Progenitor cell of endocrine pancreas (in vitro differentiated cells): ENCODE data around the gene ADGRD2. TPM values are rescaled to one million over a fixed set of nuclear protein-coding genes. Genes with fewer than 3 reads are reported as not detected.
A peak's percentile ranks its signal among the peaks of the same experiment; 100 is the strongest.

Experiments
- DNase-seq: peaks from one replicate; pipeline ENCODE4 v3.0.0; 2021; ENCODE audit warnings: low spot score; ENCODE audit not compliant: unreplicated experiment
- H3K27ac Mint-ChIP-seq: 2 replicates; pipeline ENCODE4 v1.8.0; 2021; ENCODE audit warnings: mild to moderate bottlenecking, moderate library complexity, mixed read lengths
- H3K27me3 Mint-ChIP-seq: 2 replicates; pipeline ENCODE4 v1.8.0; 2021; ENCODE audit warnings: mixed read lengths
- H3K36me3 Mint-ChIP-seq: 2 replicates; pipeline ENCODE4 v1.8.0; 2022; ENCODE audit warnings: mixed read lengths; ENCODE audit not compliant: insufficient read depth
- H3K4me1 Mint-ChIP-seq: 2 replicates; pipeline ENCODE4 v1.8.0; 2021; ENCODE audit warnings: low read depth, mixed read lengths
- H3K4me3 Mint-ChIP-seq: 2 replicates; pipeline ENCODE4 v1.8.0; 2021; ENCODE audit warnings: low read depth, mild to moderate bottlenecking, moderate library complexity, mixed read lengths
- H3K9me3 Mint-ChIP-seq: 2 replicates; pipeline ENCODE4 v1.8.0; 2021; ENCODE audit warnings: low read depth, mixed read lengths
- CTCF ChIP-seq: fragments of 200-600 bp; sonication (generic); IDR thresholded peaks from one replicate; pipeline ENCODE4 v1.5.0; 2021; ENCODE audit warnings: antibody characterized with exemption, mild to moderate bottlenecking; ENCODE audit not compliant: unreplicated experiment
- total RNA-seq: library from RNA; stranded (reverse); gene quantifications from 2 replicates; pipeline ENCODE4 v1.2.1, GENCODE V29; 2021

Gene ADGRD2
- total RNA-seq, 1 donor from 2014 or later = not detected

GRCh38 chr9:124438091-124438490, 12.2 kb upstream of the ADGRD2 start:
- no peak for DNase-seq
- peak overlapping the region; percentile 67 for H3K27ac Mint-ChIP-seq

GRCh38 chr9:124439086-124439485, 11.2 kb upstream of the ADGRD2 start:
- Mint-ChIP-seq H3K9me3 (no peaks in the 10 kb centered on the region), H3K27ac (no peak overlapping the region), H3K4me1 (no peaks in the 10 kb centered on the region), H3K36me3 (no peaks in the 10 kb centered on the region), H3K4me3 (no peak overlapping the region), H3K27me3 (peaks cover 12% of the 10 kb centered on the region)
- DNase-seq = no peak
- no peak for TF ChIP-seq CTCF

More at GRCh38 chr9:124438091-124438490, 12.2 kb upstream of the ADGRD2 start:
- Mint-ChIP-seq H3K36me3 (no peaks in the 10 kb centered on the region), H3K4me1 (no peaks in the 10 kb centered on the region), H3K27me3 (peaks cover 18% of the 10 kb centered on the region), H3K9me3 (no peaks in the 10 kb centered on the region), H3K4me3 (no peak overlapping the region)
- TF ChIP-seq CTCF = no peak

DNA sequence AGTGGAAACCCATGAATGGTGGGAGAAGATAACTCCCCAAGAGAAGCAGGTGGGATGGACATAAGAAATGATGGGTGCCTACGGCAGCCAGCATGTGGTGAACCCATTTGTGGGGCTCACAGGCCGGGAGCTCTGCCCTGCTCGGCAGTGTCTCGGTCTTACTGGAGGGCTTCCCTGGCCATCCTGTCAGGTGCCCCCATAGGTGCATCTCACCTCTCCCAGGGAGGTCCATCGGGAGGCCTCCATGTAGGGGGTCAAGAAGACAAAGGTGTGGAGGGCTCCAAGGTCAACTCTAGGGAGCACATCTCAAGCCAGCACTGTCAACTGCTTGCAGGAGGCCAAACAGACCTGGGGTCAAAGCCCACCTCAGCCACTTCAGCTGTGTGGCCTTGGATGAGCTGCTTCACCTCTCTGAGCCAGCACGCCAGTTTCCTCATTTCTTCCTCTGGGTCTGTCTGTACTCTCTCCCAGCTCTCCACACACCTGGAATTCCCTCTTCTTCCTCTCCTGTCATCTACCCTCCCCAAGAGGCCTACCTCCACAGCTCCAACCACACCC, 10.5 kb upstream of the ADGRD2 start:
- Mint-ChIP-seq H3K4me1 (no peaks in the 10 kb centered on the region), H3K27ac (no peak overlapping the region), H3K4me3 (no peak overlapping the region), H3K9me3 (no peaks in the 10 kb centered on the region), H3K36me3 (no peaks in the 10 kb centered on the region), H3K27me3 (peaks cover 8% of the 10 kb centered on the region)
- no peak for TF ChIP-seq CTCF
- no peak for DNase-seq

GRCh38 chr9:124440786-124441185, 9.5 kb upstream of the ADGRD2 start:
- H3K36me3 Mint-ChIP-seq = no peaks in the 10 kb centered on the region
- DNase-seq = no peak
- no peaks in the 10 kb centered on the region for H3K9me3 Mint-ChIP-seq
- H3K4me1 Mint-ChIP-seq = no peaks in the 10 kb centered on the region
- no peak for TF ChIP-seq CTCF
- H3K4me3 Mint-ChIP-seq = no peak overlapping the region
- H3K27me3 Mint-ChIP-seq = peaks cover 8% of the 10 kb centered on the region
- H3K27ac Mint-ChIP-seq = no peak overlapping the region

DNA sequence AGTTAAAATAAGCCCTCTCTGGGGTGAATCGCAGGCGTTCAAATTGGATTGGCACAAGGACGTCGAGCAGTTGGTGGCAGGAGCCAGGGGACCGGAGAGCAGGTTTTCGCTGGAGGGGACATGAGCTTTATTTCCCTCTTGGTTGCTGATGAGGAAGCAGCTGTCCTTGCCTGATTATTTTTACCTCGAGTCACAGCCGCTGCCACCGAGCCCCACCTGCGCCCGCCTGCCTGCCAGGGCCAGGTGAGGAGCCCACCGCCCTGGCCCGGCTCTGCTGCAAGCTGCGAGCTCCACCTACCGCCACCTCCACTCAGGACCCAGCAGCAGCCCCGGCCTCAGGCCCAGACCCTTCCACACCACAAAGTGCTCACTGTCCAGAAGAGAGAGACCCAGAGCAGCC, 9.0 kb upstream of the ADGRD2 start:
- H3K27ac Mint-ChIP-seq = no peak overlapping the region
- H3K9me3 Mint-ChIP-seq = no peaks in the 10 kb centered on the region

More for the DNA sequence above, 9.0 kb upstream of the ADGRD2 start:
- no peak for DNase-seq
- H3K36me3 Mint-ChIP-seq = no peaks in the 10 kb centered on the region
- H3K4me3 Mint-ChIP-seq = no peak overlapping the region
- no peak for TF ChIP-seq CTCF
- H3K27me3 Mint-ChIP-seq = peaks cover 8% of the 10 kb centered on the region
- H3K4me1 Mint-ChIP-seq = no peaks in the 10 kb centered on the region
